ENCODE results near the gene TMEM259.
A peak's percentile ranks its signal among the peaks of the same experiment; 100 is the strongest.

Gene TMEM259

GRCh38 chr19:961866-962620, 58.9 kb downstream of the TMEM259 start:
- H3K9me3 ChIP-seq (replicated peaks in 1 of 11) = peaks cover 0 to 4% (median 0%) of the 10 kb centered on the region in 11 experiments; a peak in 1 of 22 replicates
- H3K36me3 ChIP-seq = peaks cover 57 to 90% (median 74%) of the 10 kb centered on the region in 11 experiments
- H3K27me3 ChIP-seq = no peaks in the 10 kb centered on the region
- H4K20me1 ChIP-seq = peaks cover 3 to 66% (median 25%) of the 10 kb centered on the region in 11 experiments; a peak in 13 of 22 replicates
- H3K4me2 ChIP-seq = peak overlapping the region in 4 of 11 experiments; percentile 28 to 65 (median 41); a peak in 7 of 22 replicates
- H3K9ac ChIP-seq = peak overlapping the region in 4 of 11 experiments; percentile 3 to 32 (median 8); a peak in 4 of 22 replicates
- H3K27ac ChIP-seq = peak overlapping the region in 3 of 11 experiments; percentile 2 to 48 (median 46); a peak in 4 of 22 replicates
- peaks cover 7 to 51% (median 30%) of the 10 kb centered on the region in 10 experiments; a peak in 19 of 20 replicates for H3K4me1 ChIP-seq
- no peak overlapping the region for H3K4me3 ChIP-seq
- TF ChIP-seq Cebpa-rat (IDR thresholded peaks at IDR 0.05) = no peak

- H3K27ac ChIP-seq = no peak overlapping the region
- H3K4me2 ChIP-seq = peak overlapping the region in 2 of 11 experiments; percentile 18 to 65; a peak in 2 of 22 replicates
- H4K20me1 ChIP-seq = peaks cover 6 to 80% (median 33%) of the 10 kb centered on the region in 11 experiments; a peak in 14 of 22 replicates
- no peak overlapping the region for H3K4me3 ChIP-seq
- no peaks in the 10 kb centered on the region for H3K27me3 ChIP-seq
- peak overlapping the region in 1 of 11 experiments; percentile 45; a peak in 1 of 22 replicates for H3K9ac ChIP-seq
- no peak for TF ChIP-seq Cebpa-rat (IDR thresholded peaks at IDR 0.05)
- peaks cover 17 to 64% (median 42%) of the 10 kb centered on the region in 10 experiments for H3K4me1 ChIP-seq
- peaks cover 0 to 4% (median 0%) of the 10 kb centered on the region in 11 experiments; a peak in 1 of 22 replicates for H3K9me3 ChIP-seq (replicated peaks in 1 of 11)
- H3K36me3 ChIP-seq = peaks cover 47 to 87% (median 64%) of the 10 kb centered on the region in 11 experiments
These were observed 60.4 kb downstream of the TMEM259 start for GRCh38 chr19:960601-960938.

GRCh38 chr19:960020-960419, 60.9 kb downstream of the TMEM259 start:
- Histone ChIP-seq H3K4me1 (peaks cover 23 to 69% (median 47%) of the 10 kb centered on the region in 10 experiments), H3K27ac (no peak overlapping the region), H3K4me2 (peak overlapping the region in 1 of 11 experiments; percentile 18; a peak in 1 of 22 replicates), H3K4me3 (no peak overlapping the region), H3K9me3 (replicated peaks in 1 of 11) (peaks cover 0 to 4% (median 0%) of the 10 kb centered on the region in 11 experiments; a peak in 1 of 22 replicates), H3K27me3 (no peaks in the 10 kb centered on the region), H3K9ac (no peak overlapping the region), H3K36me3 (peaks cover 41 to 86% (median 59%) of the 10 kb centered on the region in 11 experiments), H4K20me1 (peaks cover 6 to 86% (median 39%) of the 10 kb centered on the region in 11 experiments; a peak in 15 of 22 replicates)
- no peak for TF ChIP-seq Cebpa-rat (IDR thresholded peaks at IDR 0.05)
